Bronchial epithelial cell (primary cell): ENCODE results near the gene CDC7. TPM values are rescaled to one million over a fixed set of nuclear protein-coding genes. Genes with fewer than 3 reads are reported as not detected.

Source experiments
- DNase-seq: peaks from one replicate; pipeline ENCODE4 v3.0.0-alpha.2; 2010; ENCODE audit warnings: low read depth
- FAIRE-seq: peaks from 2 replicates; lab custom pipeline; 2011; peaks lifted over from hg19 to GRCh38; lab: Jason Lieb, UNC
- H3K27me3 ChIP-seq: 2 replicates; pipeline ENCODE4 v1.5.1; 2011; ENCODE audit warnings: low read length; ENCODE audit not compliant: control insufficient read depth, insufficient read depth
- H3K36me3 ChIP-seq: 2 replicates; pipeline ENCODE4 v1.5.1; 2011; ENCODE audit warnings: low read length; ENCODE audit not compliant: control insufficient read depth, insufficient read depth
- H3K4me3 ChIP-seq: 2 replicates; pipeline ENCODE4 v1.5.1; 2011; ENCODE audit warnings: mild to moderate bottlenecking, low read depth, low read length, control low read depth
- total RNA-seq: library from RNA; depleted of rRNA; stranded (reverse); fragments of >200 nt; gene quantifications from 2 replicates; pipeline ENCODE4 v1.2.1, GENCODE V29; 2014
- TF ChIP-seq, protein P1 (sequence below): IDR thresholded peaks from 2 replicates; pipeline ENCODE4 v1.5.1; 2011; ENCODE audit warnings: mild to moderate bottlenecking, moderate library complexity, low read length, control low read depth, inconsistent platforms; ENCODE audit not compliant: insufficient read depth, severe bottlenecking

Gene CDC7
- total RNA-seq, 1 donor from 2014 or later = 2.1 TPM

DNA sequence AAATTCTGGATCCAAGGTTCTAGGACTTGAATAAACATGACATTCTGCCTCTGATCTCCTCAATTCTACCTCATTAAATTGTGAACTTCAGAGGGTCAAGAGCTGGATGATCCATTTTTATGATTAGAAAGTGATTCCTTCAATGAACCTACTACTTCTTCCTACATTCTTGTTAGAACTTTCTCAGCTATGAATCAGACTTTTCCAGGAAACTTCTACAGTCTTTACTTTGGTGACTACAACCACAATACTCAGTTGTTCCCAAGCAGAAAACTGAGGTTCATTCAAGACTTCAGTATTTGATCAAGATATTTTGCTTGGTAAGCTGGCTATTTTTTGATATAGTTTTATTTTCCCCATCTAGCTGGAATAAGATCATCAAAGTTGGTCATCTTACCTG lies 51.4 kb downstream of the CDC7 start:
- Histone ChIP-seq H3K4me3 (no peak overlapping the region), H3K27me3 (no peaks in the 10 kb centered on the region), H3K36me3 (no peaks in the 10 kb centered on the region)
- DNase-seq (peak; percentile 58), FAIRE-seq (no peak)
- TF ChIP-seq, protein P1, sequence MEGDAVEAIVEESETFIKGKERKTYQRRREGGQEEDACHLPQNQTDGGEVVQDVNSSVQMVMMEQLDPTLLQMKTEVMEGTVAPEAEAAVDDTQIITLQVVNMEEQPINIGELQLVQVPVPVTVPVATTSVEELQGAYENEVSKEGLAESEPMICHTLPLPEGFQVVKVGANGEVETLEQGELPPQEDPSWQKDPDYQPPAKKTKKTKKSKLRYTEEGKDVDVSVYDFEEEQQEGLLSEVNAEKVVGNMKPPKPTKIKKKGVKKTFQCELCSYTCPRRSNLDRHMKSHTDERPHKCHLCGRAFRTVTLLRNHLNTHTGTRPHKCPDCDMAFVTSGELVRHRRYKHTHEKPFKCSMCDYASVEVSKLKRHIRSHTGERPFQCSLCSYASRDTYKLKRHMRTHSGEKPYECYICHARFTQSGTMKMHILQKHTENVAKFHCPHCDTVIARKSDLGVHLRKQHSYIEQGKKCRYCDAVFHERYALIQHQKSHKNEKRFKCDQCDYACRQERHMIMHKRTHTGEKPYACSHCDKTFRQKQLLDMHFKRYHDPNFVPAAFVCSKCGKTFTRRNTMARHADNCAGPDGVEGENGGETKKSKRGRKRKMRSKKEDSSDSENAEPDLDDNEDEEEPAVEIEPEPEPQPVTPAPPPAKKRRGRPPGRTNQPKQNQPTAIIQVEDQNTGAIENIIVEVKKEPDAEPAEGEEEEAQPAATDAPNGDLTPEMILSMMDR = no peak

DNA sequence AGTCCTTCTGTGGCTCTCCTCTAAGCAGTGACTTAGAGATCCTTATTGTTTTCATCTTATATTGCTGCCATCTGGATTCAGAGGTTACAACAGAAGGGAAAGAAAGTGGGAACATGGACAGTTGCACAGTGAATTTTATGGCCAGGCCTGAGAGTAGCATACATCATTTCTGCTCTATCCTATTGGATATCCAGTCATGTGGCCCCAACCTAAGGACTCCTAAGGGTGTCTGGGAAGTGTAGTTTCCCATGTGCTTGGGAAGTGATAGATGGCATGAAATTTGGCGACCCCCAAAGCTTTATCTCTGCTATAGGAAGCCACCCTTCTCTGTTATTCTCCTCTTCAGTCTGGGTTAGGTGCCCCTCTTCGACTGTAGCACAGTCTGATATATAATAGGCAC lies 51.9 kb downstream of the CDC7 start:
- TF ChIP-seq, protein P1 = no peak
- Histone ChIP-seq H3K36me3 (no peaks in the 10 kb centered on the region), H3K27me3 (no peaks in the 10 kb centered on the region), H3K4me3 (no peak overlapping the region)
- DNase-seq = no peak
- FAIRE-seq = no peak

DNA sequence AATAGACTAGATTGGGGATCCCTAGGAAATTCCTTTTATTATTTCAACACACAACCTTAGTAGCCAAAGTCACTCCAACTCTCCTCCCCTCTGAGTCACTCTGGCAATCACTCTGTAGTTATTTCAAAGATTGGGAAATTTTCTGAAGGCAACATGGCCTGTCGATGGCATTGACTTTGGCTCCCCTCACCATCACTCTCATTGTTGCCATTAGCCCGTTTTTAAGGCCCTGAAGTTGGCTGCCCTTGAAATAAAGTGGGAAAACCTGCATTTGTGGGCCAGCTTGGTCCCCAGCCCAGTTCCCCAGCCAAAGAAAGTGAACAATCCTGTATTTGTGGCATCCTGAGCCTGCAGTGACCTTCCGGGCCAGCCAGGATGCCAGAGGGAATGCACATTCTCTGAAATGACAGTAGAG lies 52.5 kb downstream of the CDC7 start:
- Histone ChIP-seq H3K36me3 (no peaks in the 10 kb centered on the region), H3K27me3 (no peaks in the 10 kb centered on the region), H3K4me3 (no peak overlapping the region)
- DNase-seq (peak; percentile 79), FAIRE-seq (no peak)
- TF ChIP-seq, protein P1 = no peak

DNA sequence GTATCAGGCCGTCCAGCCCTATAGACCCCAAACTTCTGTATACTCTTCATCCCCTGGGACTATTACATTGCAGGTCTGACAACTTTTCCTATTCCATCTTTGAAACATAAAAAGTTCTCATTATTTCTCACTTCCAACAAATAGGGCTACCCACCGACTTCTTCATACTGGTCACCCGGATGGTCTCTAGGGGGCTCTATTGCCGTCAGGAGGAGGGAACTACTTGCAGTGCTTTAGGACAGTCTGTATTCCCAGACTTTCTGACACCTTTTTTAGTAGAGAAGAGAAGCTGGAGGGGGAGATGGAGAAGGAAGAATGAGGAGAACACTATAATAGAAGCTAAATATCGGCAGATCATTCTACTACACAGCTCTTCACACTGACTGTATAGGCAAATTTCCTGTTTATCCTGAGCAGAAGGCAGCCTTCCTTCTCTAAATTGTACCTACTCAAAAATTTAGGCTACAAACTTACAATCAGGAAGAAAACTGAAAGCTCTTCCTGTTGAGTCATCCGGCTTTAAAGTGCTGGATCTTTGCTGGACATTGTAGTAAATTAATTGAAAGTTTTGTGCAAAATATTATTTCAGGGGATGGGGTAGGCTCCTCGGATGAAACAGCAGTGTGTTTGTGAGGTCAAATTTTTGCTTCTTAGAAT lies 54.6 kb downstream of the CDC7 start:
- TF ChIP-seq, protein P1 = no peak
- no peaks in the 10 kb centered on the region for H3K27me3 ChIP-seq
- no peaks in the 10 kb centered on the region for H3K36me3 ChIP-seq
- DNase-seq (peak; percentile 37), FAIRE-seq (no peak)
- H3K4me3 ChIP-seq = no peak overlapping the region

DNA sequence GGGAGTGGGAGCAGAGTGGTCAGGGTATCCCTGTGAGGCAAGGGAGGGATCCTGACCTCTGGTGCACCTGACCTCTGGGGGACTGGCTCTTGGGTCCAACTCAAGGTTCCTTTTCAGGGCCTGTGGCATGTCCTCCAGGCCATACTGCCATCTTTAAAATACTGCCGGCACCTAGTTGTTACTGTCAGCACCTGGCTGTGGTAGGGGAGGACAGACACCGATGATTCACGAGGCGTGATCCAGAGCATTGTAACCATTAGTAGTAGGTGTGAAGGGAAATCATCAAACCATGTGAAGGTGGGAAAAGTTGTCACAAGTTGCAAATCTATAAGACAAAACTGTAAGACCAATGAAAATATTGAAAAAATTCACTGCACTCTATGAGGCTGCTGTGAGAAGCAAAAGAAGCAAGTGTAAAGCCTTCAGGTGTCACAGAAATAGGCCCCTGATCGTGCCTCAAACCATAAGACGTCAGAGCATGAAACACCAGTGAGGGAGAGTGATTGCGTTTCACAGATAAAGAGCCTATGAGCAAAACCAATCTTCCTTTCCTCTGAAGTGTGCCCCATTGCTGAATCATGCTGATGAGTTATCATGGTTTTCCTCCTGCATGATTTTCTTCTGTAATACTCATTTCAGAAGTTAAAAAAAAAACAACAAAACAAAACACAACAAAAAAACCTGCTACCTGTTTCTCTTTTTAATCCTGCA lies 55.3 kb downstream of the CDC7 start:
- DNase-seq (peak; percentile 90), FAIRE-seq (no peak)
- H3K27me3 ChIP-seq = no peaks in the 10 kb centered on the region
- no peak overlapping the region for H3K4me3 ChIP-seq
- TF ChIP-seq, protein P1 = no peak
- no peaks in the 10 kb centered on the region for H3K36me3 ChIP-seq
